ENCODE results near the gene MAN1A2. TPM values are rescaled to one million over a fixed set of nuclear protein-coding genes. Genes with fewer than 3 reads are reported as not detected.

MAN1A2 gene
- total RNA-seq, 1 donor = 51.0 TPM

GRCh38 chr1:117403597-117403996 lies 36.3 kb downstream of the MAN1A2 start:
- H3K4me2 ChIP-seq (ENCODE audit: insufficient read depth, low read length) = no peak overlapping the region
- TF ChIP-seq CTCF (IDR thresholded peaks at IDR 0.05; ENCODE audit: extremely low read depth, low read depth, low read length) = no peak
- no peak overlapping the region for H3K4me3 ChIP-seq (ENCODE audit: insufficient read depth, low read length)
- DNase-seq (ENCODE audit: insufficient read length, low spot score, missing footprints) = no peak
- H3K36me3 ChIP-seq (ENCODE audit: insufficient read depth, low read length) = no peaks in the 10 kb centered on the region
- no peak overlapping the region for H2AFZ ChIP-seq (ENCODE audit: low read length)
- no peak overlapping the region for H3K27ac ChIP-seq (ENCODE audit: low read depth, low read length)
- no peaks in the 10 kb centered on the region for H3K4me1 ChIP-seq (ENCODE audit: insufficient read depth, low read length)
- H3K9me3 ChIP-seq (ENCODE audit: low read depth, low read length) = no peaks in the 10 kb centered on the region
- peaks cover 26% of the 10 kb centered on the region for H3K79me2 ChIP-seq (ENCODE audit: insufficient read depth, low read length)
- H4K20me1 ChIP-seq (ENCODE audit: insufficient read depth, low read length) = peaks cover 4% of the 10 kb centered on the region
- no peaks in the 10 kb centered on the region for H3K27me3 ChIP-seq (ENCODE audit: insufficient read depth, low read length)

GRCh38 chr1:117405042-117405441 lies 37.8 kb downstream of the MAN1A2 start:
- no peak overlapping the region for H3K4me3 ChIP-seq (ENCODE audit: insufficient read depth, low read length)
- H3K27me3 ChIP-seq (ENCODE audit: insufficient read depth, low read length) = no peaks in the 10 kb centered on the region
- H2AFZ ChIP-seq (ENCODE audit: low read length) = no peak overlapping the region
- H3K4me1 ChIP-seq (ENCODE audit: insufficient read depth, low read length) = no peaks in the 10 kb centered on the region
- H3K79me2 ChIP-seq (ENCODE audit: insufficient read depth, low read length) = peaks cover 11% of the 10 kb centered on the region
- H3K9me3 ChIP-seq (ENCODE audit: low read depth, low read length) = no peaks in the 10 kb centered on the region
- H3K36me3 ChIP-seq (ENCODE audit: insufficient read depth, low read length) = no peaks in the 10 kb centered on the region
- H4K20me1 ChIP-seq (ENCODE audit: insufficient read depth, low read length) = no peaks in the 10 kb centered on the region
- no peak overlapping the region for H3K4me2 ChIP-seq (ENCODE audit: insufficient read depth, low read length)
- H3K27ac ChIP-seq (ENCODE audit: low read depth, low read length) = no peak overlapping the region
- DNase-seq (ENCODE audit: insufficient read length, low spot score, missing footprints) = no peak
- TF ChIP-seq CTCF (IDR thresholded peaks at IDR 0.05; ENCODE audit: extremely low read depth, low read depth, low read length) = no peak

- H2AFZ ChIP-seq (ENCODE audit: low read length) = no peak overlapping the region
These were observed 45.2 kb downstream of the MAN1A2 start for GRCh38 chr1:117412472-117412871.

GRCh38 chr1:117413412-117413811 lies 46.2 kb downstream of the MAN1A2 start:
- no peaks in the 10 kb centered on the region for H3K79me2 ChIP-seq (ENCODE audit: insufficient read depth, low read length)
- no peak overlapping the region for H2AFZ ChIP-seq (ENCODE audit: low read length)
- no peaks in the 10 kb centered on the region for H3K27me3 ChIP-seq (ENCODE audit: insufficient read depth, low read length)
- no peaks in the 10 kb centered on the region for H3K9me3 ChIP-seq (ENCODE audit: low read depth, low read length)
- no peaks in the 10 kb centered on the region for H3K4me1 ChIP-seq (ENCODE audit: insufficient read depth, low read length)
- no peaks in the 10 kb centered on the region for H3K36me3 ChIP-seq (ENCODE audit: insufficient read depth, low read length)
- no peak for TF ChIP-seq CTCF (IDR thresholded peaks at IDR 0.05; ENCODE audit: extremely low read depth, low read depth, low read length)
- no peak overlapping the region for H3K4me3 ChIP-seq (ENCODE audit: insufficient read depth, low read length)
- no peak for DNase-seq (ENCODE audit: insufficient read length, low spot score, missing footprints)
- H3K4me2 ChIP-seq (ENCODE audit: insufficient read depth, low read length) = no peak overlapping the region
- H4K20me1 ChIP-seq (ENCODE audit: insufficient read depth, low read length) = no peaks in the 10 kb centered on the region
- no peak overlapping the region for H3K27ac ChIP-seq (ENCODE audit: low read depth, low read length)

More at GRCh38 chr1:117412472-117412871, 45.2 kb downstream of the MAN1A2 start:
- no peak for DNase-seq (ENCODE audit: insufficient read length, low spot score, missing footprints)
- TF ChIP-seq CTCF (IDR thresholded peaks at IDR 0.05; ENCODE audit: extremely low read depth, low read depth, low read length) = no peak
- no peaks in the 10 kb centered on the region for H3K9me3 ChIP-seq (ENCODE audit: low read depth, low read length)
- no peaks in the 10 kb centered on the region for H4K20me1 ChIP-seq (ENCODE audit: insufficient read depth, low read length)
- no peaks in the 10 kb centered on the region for H3K79me2 ChIP-seq (ENCODE audit: insufficient read depth, low read length)
- no peaks in the 10 kb centered on the region for H3K4me1 ChIP-seq (ENCODE audit: insufficient read depth, low read length)
- H3K4me2 ChIP-seq (ENCODE audit: insufficient read depth, low read length) = no peak overlapping the region
- no peak overlapping the region for H3K4me3 ChIP-seq (ENCODE audit: insufficient read depth, low read length)
- H3K36me3 ChIP-seq (ENCODE audit: insufficient read depth, low read length) = no peaks in the 10 kb centered on the region
- no peak overlapping the region for H3K27ac ChIP-seq (ENCODE audit: low read depth, low read length)
- no peaks in the 10 kb centered on the region for H3K27me3 ChIP-seq (ENCODE audit: insufficient read depth, low read length)
